K562 (cell line): Measurements from ENCODE around the gene AQP11. TPM values are rescaled to one million over a fixed set of nuclear protein-coding genes. Genes with fewer than 3 reads are reported as not detected.

Source experiments
- ATAC-seq: fragments of 200-7000 bp; cut with Tn5 transposase; 3 replicates; pipeline ENCODE4 v1.9.1; 2020; ENCODE audit warnings: moderate library complexity
- BruUV-seq: library from RNA; stranded (reverse); fragments of 400-500 nt; replicated peaks from 2 replicates; lab custom pipeline; 2021; lab: Mats Ljungman, UMichigan
- CTCF ChIA-PET: fragments of 300-600 bp; formaldehyde crosslinking; extraction: SDS; loops from one replicate; lab custom pipeline; 2021; ENCODE audit warnings: low intra/inter-chr PET ratio; lab: Yijun Ruan, JAX
- POLR2A ChIA-PET: fragments of 300-600, 350-650 bp; sonication (Branson Sonifier 250); formaldehyde crosslinking; extraction: SDS; loops from one replicate; lab custom pipeline; 2021; ENCODE audit warnings: antibody characterized with exemption, inconsistent platforms; lab: Yijun Ruan, JAX
- DNase-seq, 4 experiments: peaks; one replicate each; pipeline versions ENCODE4 v3.0.0 to v3.0.0-alpha.2; 2011 to 2018; ENCODE audit warnings: low spot score in 3 of 4, mixed read lengths in 3 of 4; ENCODE audit errors: extremely low read depth in 1 of 4
- FAIRE-seq: peaks from 2 replicates; lab custom pipeline; 2011; peaks lifted over from hg19 to GRCh38; lab: Jason Lieb, UNC
- H2AFZ ChIP-seq: 2 replicates; pipeline ENCODE4 v1.6.0; 2011; ENCODE audit warnings: low read depth, low read length, control low read depth, inconsistent platforms
- H3K27ac ChIP-seq: fragments of 200-600 bp; 3 replicates; pipeline ENCODE4 v1.8.0; 2011; ENCODE audit warnings: low read depth, mild to moderate bottlenecking, control low read depth, inconsistent platforms, low read length, moderate library complexity, mixed read lengths; ENCODE audit errors: extremely low read depth
- H3K27me3 ChIP-seq, 2 experiments: fragments of 300-600 bp in 1 of 2; 2 replicates in 1 of 2; 3 replicates in 1 of 2; pipeline versions ENCODE4 v1.6.0 to v1.8.0; 2011; ENCODE audit warnings: inconsistent platforms in 2 of 2, low read length in 2 of 2, mild to moderate bottlenecking in 1 of 2, mixed read lengths in 1 of 2, moderate library complexity in 1 of 2; ENCODE audit not compliant: control insufficient read depth in 2 of 2, insufficient read depth in 2 of 2
- H3K36me3 ChIP-seq: fragments of 300-600 bp; 3 replicates; pipeline ENCODE4 v1.8.0; 2011; ENCODE audit warnings: mild to moderate bottlenecking, low read length, inconsistent platforms; ENCODE audit not compliant: control insufficient read depth, insufficient read depth
- H3K4me1 ChIP-seq, 2 experiments: fragments of 200-600 bp in 1 of 2; replicated peaks in 1 of 2; 2 replicates in 1 of 2; 3 replicates in 1 of 2; pipeline versions ENCODE4 v1.5.1 to v1.8.0; 2011; ENCODE audit warnings: inconsistent platforms in 2 of 2, low read length in 2 of 2, mild to moderate bottlenecking in 1 of 2, mixed read lengths in 1 of 2, moderate library complexity in 1 of 2; ENCODE audit not compliant: control insufficient read depth in 2 of 2, insufficient read depth in 2 of 2
- H3K4me2 ChIP-seq: 2 replicates; pipeline ENCODE4 v1.6.1; 2011; ENCODE audit warnings: low read length, control low read depth, inconsistent platforms, mixed read lengths; ENCODE audit not compliant: insufficient read depth
- H3K4me3 ChIP-seq: fragments of 200-600 bp; sonication (generic), shearing (Covaris generic); 2 replicates; pipeline ENCODE4 v1.5.1; 2016; ENCODE audit warnings: control low read depth, inconsistent platforms
- H3K79me2 ChIP-seq: fragments of 200-600 bp; 3 replicates; pipeline ENCODE4 v1.8.0; 2011; ENCODE audit warnings: low read length, inconsistent platforms; ENCODE audit not compliant: control insufficient read depth, insufficient read depth
- H3K9ac ChIP-seq, 2 experiments: 2 replicates each; pipeline versions ENCODE4 v1.6.0 to v1.6.1; 2011; ENCODE audit warnings: low read depth in 2 of 2, low read length in 2 of 2, control low read depth in 1 of 2, inconsistent platforms in 1 of 2, mild to moderate bottlenecking in 1 of 2, mixed read lengths in 1 of 2; ENCODE audit not compliant: insufficient read depth in 1 of 2
- H3K9me1 ChIP-seq: one replicate; pipeline ENCODE4 v1.6.0; 2011; ENCODE audit warnings: inconsistent platforms, mild to moderate bottlenecking, low read length, moderate library complexity; ENCODE audit not compliant: control insufficient read depth, insufficient read depth
- H3K9me3 ChIP-seq: replicated peaks from 2 replicates; pipeline ENCODE4 v1.5.1; 2011; ENCODE audit warnings: low read depth, low read length, inconsistent platforms; ENCODE audit not compliant: control insufficient read depth, insufficient read depth
- H4K20me1 ChIP-seq: replicated peaks from 2 replicates; pipeline ENCODE4 v1.6.1; 2011; ENCODE audit warnings: low read length, inconsistent platforms, mixed read lengths; ENCODE audit not compliant: control insufficient read depth, insufficient read depth
- ATF7 ChIP-seq: fragments of 450-650 bp; IDR thresholded peaks from 2 replicates; pipeline ENCODE4 v1.7.1; 2014; ENCODE audit warnings: mild to moderate bottlenecking, moderate library complexity
- CREM ChIP-seq: IDR thresholded peaks from 2 replicates; pipeline ENCODE4 v1.6.1; 2014; ENCODE audit warnings: antibody characterized with exemption, low read depth
- EZH2 ChIP-seq: IDR thresholded peaks from 2 replicates; pipeline ENCODE4 v1.6.1; 2012; ENCODE audit warnings: low read depth, mild to moderate bottlenecking, inconsistent platforms, low read length, borderline replicate concordance
- GTF2B ChIP-seq: IDR thresholded peaks from 2 replicates; pipeline ENCODE4 v1.6.1; 2011; ENCODE audit not compliant: insufficient read length; ENCODE audit errors: extremely low read depth
- HDAC1 ChIP-seq, 2 experiments: fragments of 450-650 bp; IDR thresholded peaks; 2 replicates each; pipeline ENCODE4 v1.6.1; 2016 to 2017; ENCODE audit warnings: inconsistent platforms in 1 of 2, mild to moderate bottlenecking in 1 of 2, moderate library complexity in 1 of 2
- JUND ChIP-seq, 2 experiments: IDR thresholded peaks; 2 replicates in 1 of 2; 3 replicates in 1 of 2; pipeline ENCODE4 v1.6.1; 2011; ENCODE audit warnings: borderline replicate concordance in 2 of 2, low read depth in 2 of 2, low read length in 2 of 2, improper control_type of control experiment in 1 of 2, missing biosample characterization in 1 of 2, missing genetic modification characterization in 1 of 2, missing genetic modification reagents in 1 of 2
- KDM1A ChIP-seq, 2 experiments: fragments of 450-650 bp; IDR thresholded peaks; 2 replicates each; pipeline ENCODE4 v1.6.1; 2016; ENCODE audit warnings: mild to moderate bottlenecking in 2 of 2
- MAZ ChIP-seq, 2 experiments: fragments of 450-650 bp in 1 of 2; sonication (generic) in 1 of 2; formaldehyde crosslinking; IDR thresholded peaks in 1 of 2; conservative IDR thresholded peaks in 1 of 2; 2 replicates each; pipeline versions ENCODE4 v1.4.0 to v1.5.0; 2020; ENCODE audit warnings: mild to moderate bottlenecking in 1 of 2, missing genetic modification reagents in 1 of 2
- PYGO2 ChIP-seq: fragments of 450-650 bp; IDR thresholded peaks from 2 replicates; pipeline ENCODE4 v1.6.1; 2016; ENCODE audit warnings: mild to moderate bottlenecking, missing genetic modification characterization, moderate library complexity, missing compliant biosample characterization
- SMARCA4 ChIP-seq: fragments of 450-650 bp; IDR thresholded peaks from 2 replicates; pipeline ENCODE4 v1.6.1; 2016
- SMARCE1 ChIP-seq: fragments of 450-650 bp; IDR thresholded peaks from 2 replicates; pipeline ENCODE4 v1.7.1; 2016; ENCODE audit warnings: mild to moderate bottlenecking
- TCF3 ChIP-seq: sonication (generic); formaldehyde crosslinking; IDR thresholded peaks from 2 replicates; pipeline ENCODE4 v1.4.0; 2020; ENCODE audit warnings: mild to moderate bottlenecking, missing genetic modification reagents
- TEAD4 ChIP-seq, 2 experiments: sonication (generic) in 1 of 2; formaldehyde crosslinking in 1 of 2; IDR thresholded peaks; 2 replicates each; pipeline versions ENCODE4 v1.6.1 to v1.8.0; 2012 to 2022; ENCODE audit warnings: borderline replicate concordance in 1 of 2, inconsistent platforms in 1 of 2, low read length in 1 of 2, mild to moderate bottlenecking in 1 of 2, missing genetic modification reagents in 1 of 2
- USF1 ChIP-seq: sonication (generic); formaldehyde crosslinking; IDR thresholded peaks from 2 replicates; pipeline ENCODE4 v1.9.0; 2022; ENCODE audit warnings: mild to moderate bottlenecking, missing genetic modification reagents
- WGBS: fragments of 100-300 bp; shearing (Covaris generic); methylation state at CpG from one replicate; pipeline ENCODE4 v1.1.6; 2016; ENCODE audit warnings: low coverage, mixed read lengths; ENCODE audit not compliant: insufficient coverage; ENCODE audit errors: missing lambda C conversion rate; 5-methylcytosine and 5-hydroxymethylcytosine counted together
- in situ Hi-C: fragments of 300-500 bp; cut with MboI; formaldehyde crosslinking; loops from 4 replicates; pipeline ENCODE4 v1.15.0; 2018; ENCODE audit warnings: inconsistent platforms, mixed read lengths
- intact Hi-C: fragments of 100-400 bp; cut with micrococcal nuclease; formaldehyde crosslinking; loops from 2 replicates; pipeline ENCODE4 v1.14.2; 2022
- polyA plus RNA-seq, 8 experiments: library from polyadenylated mRNA; depleted of rRNA in 4 of 8; stranded (reverse) in 5 of 8; unstranded in 3 of 8; fragments of >200 nt; fragmentation: Nextera tagmentation in 2 of 8; fragmentation: Illumina TruSeq in 1 of 8; extraction: Ambion mirVana in 2 of 8; extraction: Trizol in 1 of 8; gene quantifications; 2 replicates each; pipeline versions ENCODE4 v1.2.1 to v1.2.3, GENCODE V29; 2011 to 2014; ENCODE audit warnings: inconsistent platforms in 1 of 8, missing spikeins in 1 of 8
- total RNA-seq, 7 experiments: library from RNA; depleted of rRNA in 6 of 7; stranded (reverse); fragments of >200 nt in 6 of 7; fragmentation: Illumina TruSeq in 2 of 7; extraction: Trizol in 2 of 7; gene quantifications; 2 replicates each; pipeline versions ENCODE4 v1.2.1 to v1.2.3, GENCODE V29; 2011 to 2021; ENCODE audit warnings: low replicate concordance in 1 of 7
- TF ChIP-seq, protein P1 (sequence below), 2 experiments: IDR thresholded peaks in 1 of 2; conservative IDR thresholded peaks in 1 of 2; 2 replicates each; pipeline ENCODE4 v1.6.1; 2016; ENCODE audit warnings: low read depth in 2 of 2, mild to moderate bottlenecking in 1 of 2, missing compliant biosample characterization in 1 of 2, missing genetic modification characterization in 1 of 2, moderate library complexity in 1 of 2
- TF ChIP-seq, protein P2 (sequence below): sonication (generic); formaldehyde crosslinking; IDR thresholded peaks from 2 replicates; pipeline ENCODE4 v1.8.0; 2022; ENCODE audit warnings: missing genetic modification reagents, mild to moderate bottlenecking, moderate library complexity, borderline replicate concordance

The AQP11 gene
- total and polyA plus RNA-seq, 9 of the 15 experiments (the other 6 are each of a cell fraction or from before 2014, with no cell fraction given), result 0.09 to 1.0 (median 0.36) TPM

- WGBS, result 10% methylated on average over 2 of the region's 2 CpGs
- H3K4me2 ChIP-seq, result no peak overlapping the region
- TF ChIP-seq SMARCE1 (peak; percentile 58; the same call in 1 of the 2 replicates), GTF2B (no peak), EZH2 (no peak), TCF3 (0 out of 2 replicates have a peak, but pooled peaks have one; percentile 24), TEAD4 (IDR thresholded peaks at IDR 0.05; ENCODE audit: low read length) (peak; percentile 65), TEAD4 (CRISPR knock-in tag; IDR thresholded peaks at IDR 0.05; ENCODE audit: borderline replicate concordance) (no peak), JUND (IDR thresholded peaks at IDR 0.05; ENCODE audit: borderline replicate concordance, low read depth, low read length) (peak; percentile 83), JUND (tag; IDR thresholded peaks at IDR 0.05; ENCODE audit: borderline replicate concordance, low read depth, low read length) (peak; percentile 82; the same call in 2 of the 3 replicates), CREM (no peak), KDM1A (IDR thresholded peaks at IDR 0.05) (peak; percentile 28 to 42; a peak in 3 of 4 replicates), HDAC1 (IDR thresholded peaks at IDR 0.05) (0 out of 4 replicates have a peak, but pooled peaks of 1 of the 2 experiments have one; percentile 22), PYGO2 (tag) (peak; percentile 19; the same call in 1 of the 2 replicates), ATF7 (peak; percentile 29; the same call in 1 of the 2 replicates), USF1 (CRISPR knock-in tag) (no peak), MAZ (CRISPR knock-in tag; conservative IDR thresholded peaks at IDR 0.05 in 1 of 2, IDR thresholded peaks at IDR 0.05 in 1 of 2) (no peak), SMARCA4 (0 out of 2 replicates have a peak, but pooled peaks have one; percentile 53)
- TF ChIP-seq, protein P1, sequence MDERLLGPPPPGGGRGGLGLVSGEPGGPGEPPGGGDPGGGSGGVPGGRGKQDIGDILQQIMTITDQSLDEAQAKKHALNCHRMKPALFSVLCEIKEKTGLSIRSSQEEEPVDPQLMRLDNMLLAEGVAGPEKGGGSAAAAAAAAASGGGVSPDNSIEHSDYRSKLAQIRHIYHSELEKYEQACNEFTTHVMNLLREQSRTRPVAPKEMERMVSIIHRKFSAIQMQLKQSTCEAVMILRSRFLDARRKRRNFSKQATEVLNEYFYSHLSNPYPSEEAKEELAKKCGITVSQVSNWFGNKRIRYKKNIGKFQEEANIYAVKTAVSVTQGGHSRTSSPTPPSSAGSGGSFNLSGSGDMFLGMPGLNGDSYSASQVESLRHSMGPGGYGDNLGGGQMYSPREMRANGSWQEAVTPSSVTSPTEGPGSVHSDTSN (CRISPR knock-in tag; IDR thresholded peaks at IDR 0.05; ENCODE audit: low read depth), result no peak
- TF ChIP-seq, protein P1 (tag; conservative IDR thresholded peaks at IDR 0.05; ENCODE audit: low read depth), result no peak
- TF ChIP-seq, protein P2, sequence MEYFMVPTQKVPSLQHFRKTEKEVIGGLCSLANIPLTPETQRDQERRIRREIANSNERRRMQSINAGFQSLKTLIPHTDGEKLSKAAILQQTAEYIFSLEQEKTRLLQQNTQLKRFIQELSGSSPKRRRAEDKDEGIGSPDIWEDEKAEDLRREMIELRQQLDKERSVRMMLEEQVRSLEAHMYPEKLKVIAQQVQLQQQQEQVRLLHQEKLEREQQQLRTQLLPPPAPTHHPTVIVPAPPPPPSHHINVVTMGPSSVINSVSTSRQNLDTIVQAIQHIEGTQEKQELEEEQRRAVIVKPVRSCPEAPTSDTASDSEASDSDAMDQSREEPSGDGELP, result no peak
Measured at GRCh38 chr11:77560605-77561004, 29.1 kb upstream of the AQP11 start.

More at GRCh38 chr11:77560605-77561004, 29.1 kb upstream of the AQP11 start:
- Histone ChIP-seq H3K27ac (no peak overlapping the region), H3K9me1 (no peaks in the 10 kb centered on the region), H3K27me3 (no peaks in the 10 kb centered on the region), H3K9ac (no peak overlapping the region), H2AFZ (no peak overlapping the region), H3K9me3 (no peaks in the 10 kb centered on the region), H3K4me1 (peaks cover 4 to 7% of the 10 kb centered on the region in 2 experiments; a peak in 1 of 5 replicates), H3K4me3 (no peak overlapping the region), H3K79me2 (no peaks in the 10 kb centered on the region), H4K20me1 (no peaks in the 10 kb centered on the region), H3K36me3 (no peaks in the 10 kb centered on the region)
- FAIRE-seq (no peak), DNase-seq (peak in 1 of 4 experiments; percentile 15), ATAC-seq (0 out of 3 replicates have a peak, but pooled peaks have one; percentile 40)
- in situ Hi-C loops, result no loop called here
- BruUV-seq, result no TSS peak
- intact Hi-C loops, result no loop called here
- POLR2A ChIA-PET, result interaction anchor here (0.5 to 0.6 kb wide), 2 partner anchors 22 to 441 kb away, joined by 3 to 5 read pairs; no protein-coding TSS in a partner anchor
- CTCF ChIA-PET, result no interaction called here
